K562 (cell line): ENCODE measurements around the gene LMO3.

ENCODE experiments used
- ARHGAP35 ChIP-seq: fragments of 450-650 bp; IDR thresholded peaks from 2 replicates; pipeline ENCODE4 v1.6.1; 2018; ENCODE audit not compliant: partially characterized antibody
- CREB1 ChIP-seq, 2 experiments: sonication (generic) in 1 of 2; formaldehyde crosslinking in 1 of 2; IDR thresholded peaks; 2 replicates each; pipeline versions ENCODE4 v1.6.1 to v1.8.0; 2012 to 2022; ENCODE audit warnings: inconsistent platforms in 1 of 2, mild to moderate bottlenecking in 1 of 2, missing genetic modification reagents in 1 of 2, moderate library complexity in 1 of 2
- HMGN3 ChIP-seq: IDR thresholded peaks from 2 replicates; pipeline ENCODE4 v1.6.1; 2011; ENCODE audit warnings: borderline replicate concordance, low read depth, mild to moderate bottlenecking, mixed read lengths, low read length; ENCODE audit not compliant: insufficient read length; ENCODE audit errors: extremely low read depth
- KAT7 ChIP-seq: sonication (generic); formaldehyde crosslinking; IDR thresholded peaks from 2 replicates; pipeline ENCODE4 v1.8.0; 2022; ENCODE audit warnings: missing genetic modification reagents, mild to moderate bottlenecking, borderline replicate concordance
- NR3C1 ChIP-seq: sonication (generic); formaldehyde crosslinking; IDR thresholded peaks from 2 replicates; pipeline ENCODE4 v1.8.1; 2022; ENCODE audit warnings: missing genetic modification reagents
- RAD21 ChIP-seq, 2 experiments: fragments of 250-450 bp in 1 of 2; fragments of 450-650 bp in 1 of 2; sonication (Bioruptor Pico) in 1 of 2; formaldehyde crosslinking in 1 of 2; IDR thresholded peaks in 1 of 2; conservative IDR thresholded peaks in 1 of 2; 2 replicates each; pipeline versions ENCODE4 v1.4.0 to v1.8.0; 2020 to 2022; ENCODE audit warnings: mild to moderate bottlenecking in 2 of 2, moderate library complexity in 1 of 2
- STAT5B ChIP-seq: fragments of 250-450 bp; sonication (Bioruptor Pico); IDR thresholded peaks from 2 replicates; pipeline ENCODE4 v1.8.0; 2021; ENCODE audit warnings: mild to moderate bottlenecking, inconsistent platforms
- TAL1 ChIP-seq: fragments of 450-650 bp; IDR thresholded peaks from 2 replicates; pipeline ENCODE4 v1.6.1; 2016; ENCODE audit warnings: mild to moderate bottlenecking
- TCF7L2 ChIP-seq: fragments of 150-350 bp; IDR thresholded peaks from 2 replicates; pipeline ENCODE4 v1.6.1; 2016; ENCODE audit warnings: low read depth, mild to moderate bottlenecking, low read length, moderate library complexity
- ZSCAN29 ChIP-seq: fragments of 450-650 bp; IDR thresholded peaks from 2 replicates; pipeline ENCODE4 v1.6.1; 2017
- TF ChIP-seq, protein P1 (sequence below): sonication (generic); formaldehyde crosslinking; IDR thresholded peaks from 2 replicates; pipeline ENCODE4 v1.4.0; 2020; ENCODE audit warnings: mild to moderate bottlenecking, missing genetic modification reagents

DNA sequence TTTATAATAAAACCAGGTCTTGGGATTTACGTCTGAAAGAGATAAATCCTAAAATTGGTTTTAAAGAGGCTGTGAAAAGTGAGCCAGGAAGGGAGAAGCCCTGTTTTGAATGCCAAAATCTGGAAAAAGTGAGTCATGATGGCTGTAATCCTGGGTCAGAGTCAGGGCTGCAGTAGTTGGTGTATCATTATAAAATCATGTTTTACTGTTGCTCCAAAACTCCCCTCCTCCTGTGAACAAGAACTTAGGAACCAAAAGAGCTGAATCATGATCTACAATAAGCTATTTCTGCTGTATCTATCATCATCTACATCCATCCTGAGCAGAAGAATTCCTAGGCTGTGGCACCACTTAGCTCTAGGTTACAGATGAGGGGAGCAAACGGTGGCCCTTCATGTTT is 79.3 kb downstream of the LMO3 start:
- TF ChIP-seq STAT5B (CRISPR knock-in tag) = no peak
- no peak for TF ChIP-seq NR3C1 (CRISPR knock-in tag)
- no peak for TF ChIP-seq RAD21 (CRISPR knock-in tag; conservative IDR thresholded peaks at IDR 0.05 in 1 of 2, IDR thresholded peaks at IDR 0.05 in 1 of 2)
- no peak for TF ChIP-seq HMGN3
- no peak for TF ChIP-seq KAT7 (CRISPR knock-in tag)
- no peak for TF ChIP-seq ARHGAP35
- no peak for TF ChIP-seq CREB1 (IDR thresholded peaks at IDR 0.05)
- no peak for TF ChIP-seq CREB1 (CRISPR knock-in tag; IDR thresholded peaks at IDR 0.05)
- TF ChIP-seq TAL1 = no peak
- TF ChIP-seq, protein P1, sequence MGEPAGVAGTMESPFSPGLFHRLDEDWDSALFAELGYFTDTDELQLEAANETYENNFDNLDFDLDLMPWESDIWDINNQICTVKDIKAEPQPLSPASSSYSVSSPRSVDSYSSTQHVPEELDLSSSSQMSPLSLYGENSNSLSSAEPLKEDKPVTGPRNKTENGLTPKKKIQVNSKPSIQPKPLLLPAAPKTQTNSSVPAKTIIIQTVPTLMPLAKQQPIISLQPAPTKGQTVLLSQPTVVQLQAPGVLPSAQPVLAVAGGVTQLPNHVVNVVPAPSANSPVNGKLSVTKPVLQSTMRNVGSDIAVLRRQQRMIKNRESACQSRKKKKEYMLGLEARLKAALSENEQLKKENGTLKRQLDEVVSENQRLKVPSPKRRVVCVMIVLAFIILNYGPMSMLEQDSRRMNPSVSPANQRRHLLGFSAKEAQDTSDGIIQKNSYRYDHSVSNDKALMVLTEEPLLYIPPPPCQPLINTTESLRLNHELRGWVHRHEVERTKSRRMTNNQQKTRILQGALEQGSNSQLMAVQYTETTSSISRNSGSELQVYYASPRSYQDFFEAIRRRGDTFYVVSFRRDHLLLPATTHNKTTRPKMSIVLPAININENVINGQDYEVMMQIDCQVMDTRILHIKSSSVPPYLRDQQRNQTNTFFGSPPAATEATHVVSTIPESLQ (CRISPR knock-in tag) = no peak
- TF ChIP-seq TCF7L2 = no peak
- TF ChIP-seq ZSCAN29 = no peak
